Endothelial cell of umbilical vein (primary cell): ENCODE data around the gene EPS15. TPM values are rescaled to one million over a fixed set of nuclear protein-coding genes. Genes with fewer than 3 reads are reported as not detected.

Experiments
- BruUV-seq: library from RNA; stranded (reverse); fragments of 400-500 nt; replicated peaks from 2 replicates; lab custom pipeline; 2021; lab: Mats Ljungman, UMichigan
- CTCF ChIA-PET: fragments of 300-600, 350-600 bp; sonication (Branson Sonifier 250); formaldehyde crosslinking; loops from one replicate; lab custom pipeline; 2021; ENCODE audit warnings: antibody characterized with exemption, inconsistent platforms; lab: Charles Lee
- POLR2A ChIA-PET: fragments of 300-600, 350-600 bp; sonication (Branson Sonifier 250); formaldehyde crosslinking; loops from one replicate; lab custom pipeline; 2021; ENCODE audit warnings: antibody characterized with exemption, inconsistent platforms; lab: Charles Lee
- DNase-seq: peaks from one replicate; pipeline ENCODE4 v3.0.0-alpha.2; 2011; ENCODE audit warnings: low read depth, low spot score
- FAIRE-seq: peaks from 2 replicates; lab custom pipeline; 2011; peaks lifted over from hg19 to GRCh38; lab: Jason Lieb, UNC
- H2AFZ ChIP-seq: 2 replicates; pipeline ENCODE4 v1.6.0; 2012; ENCODE audit warnings: low read depth, low read length, control low read depth, inconsistent platforms
- H3K27ac ChIP-seq: 2 replicates; pipeline ENCODE4 v1.5.1; 2011; ENCODE audit warnings: low read depth, mild to moderate bottlenecking, control low read depth, low read length, moderate library complexity; ENCODE audit not compliant: insufficient read depth
- H3K27me3 ChIP-seq, 2 experiments: 2 replicates each; pipeline versions ENCODE4 v1.6.0 to v1.6.1; 2011; ENCODE audit warnings: low read length in 2 of 2, mixed read lengths in 1 of 2; ENCODE audit not compliant: control insufficient read depth in 2 of 2, insufficient read depth in 2 of 2
- H3K36me3 ChIP-seq, 2 experiments: 2 replicates in 1 of 2; 3 replicates in 1 of 2; pipeline ENCODE4 v1.5.1; 2011; ENCODE audit warnings: low read length in 2 of 2, mild to moderate bottlenecking in 1 of 2, moderate library complexity in 1 of 2; ENCODE audit not compliant: control insufficient read depth in 2 of 2, insufficient read depth in 2 of 2; ENCODE audit errors: extremely low read depth in 1 of 2
- H3K4me1 ChIP-seq: 3 replicates; pipeline ENCODE4 v1.5.1; 2011; ENCODE audit warnings: mild to moderate bottlenecking, low read length; ENCODE audit not compliant: control insufficient read depth, insufficient read depth; ENCODE audit errors: extremely low read depth
- H3K4me2 ChIP-seq: 2 replicates; pipeline ENCODE4 v1.6.1; 2011; ENCODE audit warnings: low read length, control low read depth, mixed read lengths; ENCODE audit not compliant: insufficient read depth
- H3K4me3 ChIP-seq, 3 experiments: fragments of 200-600 bp in 1 of 3; sonication (generic), shearing (Covaris generic) in 1 of 3; replicated peaks in 1 of 3; 2 replicates each; pipeline ENCODE4 v1.5.1; 2011 to 2016; ENCODE audit warnings: control low read depth in 3 of 3, low read length in 3 of 3, mild to moderate bottlenecking in 2 of 3, inconsistent platforms in 1 of 3, low read depth in 1 of 3, moderate library complexity in 1 of 3; ENCODE audit not compliant: insufficient read depth in 1 of 3
- H3K79me2 ChIP-seq: 2 replicates; pipeline ENCODE4 v1.6.0; 2012; ENCODE audit warnings: low read length, inconsistent platforms; ENCODE audit not compliant: control insufficient read depth, insufficient read depth
- H3K9ac ChIP-seq: replicated peaks from 2 replicates; pipeline ENCODE3; 2011; ENCODE audit warnings: low read length, control low read depth; ENCODE audit not compliant: insufficient read depth; ENCODE audit errors: extremely low read depth
- H3K9me1 ChIP-seq: replicated peaks from 3 replicates; pipeline ENCODE4 v1.6.0; 2011; ENCODE audit warnings: mild to moderate bottlenecking, low read length; ENCODE audit not compliant: control insufficient read depth, insufficient read depth; ENCODE audit errors: extremely low read depth
- H3K9me3 ChIP-seq: replicated peaks from 2 replicates; pipeline ENCODE4 v1.5.1; 2012; ENCODE audit warnings: low read length, inconsistent platforms; ENCODE audit not compliant: control insufficient read depth, insufficient read depth
- H4K20me1 ChIP-seq: replicated peaks from 2 replicates; pipeline ENCODE3; 2011; ENCODE audit warnings: mild to moderate bottlenecking, low read length; ENCODE audit not compliant: control insufficient read depth, insufficient read depth; ENCODE audit errors: extremely low read depth
- EZH2 ChIP-seq: IDR thresholded peaks from 2 replicates; pipeline ENCODE4 v1.6.1; 2012; ENCODE audit warnings: borderline replicate concordance, low read depth, mild to moderate bottlenecking, moderate library complexity, low read length, inconsistent platforms; ENCODE audit not compliant: severe bottlenecking
- FOS ChIP-seq: IDR thresholded peaks from 2 replicates; pipeline ENCODE4 v1.6.1; 2011; ENCODE audit warnings: mild to moderate bottlenecking, low read length, moderate library complexity, borderline replicate concordance; ENCODE audit not compliant: insufficient read depth
- GATA2 ChIP-seq: IDR thresholded peaks from 2 replicates; pipeline ENCODE4 v1.7.0; 2011; ENCODE audit warnings: low read depth, mild to moderate bottlenecking, moderate library complexity, mixed read lengths, low read length; ENCODE audit not compliant: insufficient read length, insufficient read depth
- JUN ChIP-seq: IDR thresholded peaks from 2 replicates; pipeline ENCODE4 v1.6.1; 2011; ENCODE audit warnings: borderline replicate concordance, low read depth; ENCODE audit not compliant: insufficient read length, insufficient read depth
- MYC ChIP-seq: IDR thresholded peaks from one replicate; pipeline ENCODE4 v1.6.1; 2011; ENCODE audit warnings: mild to moderate bottlenecking, low read depth, low read length
- POLR2A ChIP-seq: IDR thresholded peaks from 2 replicates; pipeline ENCODE4 v1.6.1; 2012; ENCODE audit warnings: low read depth, mild to moderate bottlenecking, control low read depth, low read length
- POLR2AphosphoS5 ChIP-seq: IDR thresholded peaks from 2 replicates; pipeline ENCODE4 v1.6.1; 2012; ENCODE audit warnings: low read depth, mild to moderate bottlenecking, control low read depth, low read length, moderate library complexity; ENCODE audit not compliant: insufficient read depth
- dilution Hi-C: fragments of 300-500 bp; cut with MboI; formaldehyde crosslinking; loops from one replicate; pipeline ENCODE4 v1.15.0; 2019; ENCODE audit warnings: low sequenced_read_pairs; ENCODE audit not compliant: extremely low pct_ligation_motif_present
- intact Hi-C: fragments of 100-400 bp; cut with micrococcal nuclease; formaldehyde crosslinking; loops from one replicate; pipeline ENCODE4 v1.10.0; 2022
- polyA plus RNA-seq, 4 experiments: library from polyadenylated mRNA; depleted of rRNA in 3 of 4; stranded (reverse) in 3 of 4; unstranded in 1 of 4; fragments of >200 nt; gene quantifications; 2 replicates each; pipeline versions ENCODE4 v1.2.1 to v1.2.3, GENCODE V29; 2011 to 2012; ENCODE audit warnings: missing spikeins in 1 of 4
- total RNA-seq: library from RNA; stranded (reverse); gene quantifications from 2 replicates; pipeline ENCODE4 v1.2.3, GENCODE V29; 2021
- TF ChIP-seq, protein P1 (sequence below), 2 donors: IDR thresholded peaks; 1 replicate in 1 of 2; 2 replicates in 1 of 2; pipeline ENCODE4 v1.5.1; 2011; ENCODE audit warnings: low read length in 2 of 2, mild to moderate bottlenecking in 2 of 2, moderate library complexity in 2 of 2, control low read depth in 1 of 2, inconsistent platforms in 1 of 2, low read depth in 1 of 2; ENCODE audit not compliant: insufficient read depth in 1 of 2; ENCODE audit errors: extremely low read depth in 1 of 2
- TF ChIP-seq, protein P2 (sequence below): IDR thresholded peaks from 2 replicates; pipeline ENCODE4 v1.6.1; 2011; ENCODE audit not compliant: insufficient read depth, insufficient read length

Gene EPS15
- total and polyA plus RNA-seq, 2 donors (not counting 3 experiments of a cell fraction or from before 2014, with no cell fraction given), result 15.4 to 44.8 TPM

DNA sequence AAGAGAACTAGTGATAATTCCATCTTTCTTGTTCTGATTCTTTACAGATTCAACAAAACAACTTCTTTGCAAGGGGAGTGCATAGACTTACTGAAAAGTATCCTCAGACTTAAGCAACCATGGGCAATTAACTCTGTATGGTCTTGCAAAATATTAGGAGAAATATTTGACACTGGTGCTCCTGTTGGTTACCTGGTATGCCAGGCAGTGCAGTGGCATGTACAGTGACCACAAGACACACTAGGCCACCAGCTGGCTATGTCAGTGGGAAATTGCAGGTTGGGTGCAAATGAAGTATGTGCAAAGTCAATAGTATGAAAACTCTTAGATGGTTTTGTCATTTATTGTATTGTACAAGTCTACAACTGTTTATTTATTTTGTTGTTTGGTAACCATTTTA is 34.5 kb downstream of the EPS15 start:
- Histone ChIP-seq H3K4me1 (peaks cover 4% of the 10 kb centered on the region), H3K9me1 (no peaks in the 10 kb centered on the region), H3K9ac (no peak overlapping the region), H3K36me3 (no peaks in the 10 kb centered on the region), H3K27ac (no peak overlapping the region), H3K9me3 (no peaks in the 10 kb centered on the region), H3K79me2 (peaks cover 43% of the 10 kb centered on the region), H4K20me1 (peaks cover 2% of the 10 kb centered on the region), H2AFZ (no peak overlapping the region), H3K4me2 (no peak overlapping the region), H3K4me3 (no peak overlapping the region), H3K27me3 (no peaks in the 10 kb centered on the region)
- intact Hi-C loops (no loop called here), dilution Hi-C loops (no loop called here)
- POLR2A ChIA-PET, result no interaction called here
- no peak for FAIRE-seq
- CTCF ChIA-PET, result interaction anchor here (0.9 to 1.1 kb wide), 4 partner anchors 8 to 62 kb away, joined by 3 read pairs; no protein-coding TSS in a partner anchor
- no peak for DNase-seq
- TF ChIP-seq GATA2 (no peak), EZH2 (no peak), MYC (no peak), POLR2AphosphoS5 (no peak), JUN (no peak), POLR2A (no peak), FOS (no peak)
- TF ChIP-seq, protein P1, sequence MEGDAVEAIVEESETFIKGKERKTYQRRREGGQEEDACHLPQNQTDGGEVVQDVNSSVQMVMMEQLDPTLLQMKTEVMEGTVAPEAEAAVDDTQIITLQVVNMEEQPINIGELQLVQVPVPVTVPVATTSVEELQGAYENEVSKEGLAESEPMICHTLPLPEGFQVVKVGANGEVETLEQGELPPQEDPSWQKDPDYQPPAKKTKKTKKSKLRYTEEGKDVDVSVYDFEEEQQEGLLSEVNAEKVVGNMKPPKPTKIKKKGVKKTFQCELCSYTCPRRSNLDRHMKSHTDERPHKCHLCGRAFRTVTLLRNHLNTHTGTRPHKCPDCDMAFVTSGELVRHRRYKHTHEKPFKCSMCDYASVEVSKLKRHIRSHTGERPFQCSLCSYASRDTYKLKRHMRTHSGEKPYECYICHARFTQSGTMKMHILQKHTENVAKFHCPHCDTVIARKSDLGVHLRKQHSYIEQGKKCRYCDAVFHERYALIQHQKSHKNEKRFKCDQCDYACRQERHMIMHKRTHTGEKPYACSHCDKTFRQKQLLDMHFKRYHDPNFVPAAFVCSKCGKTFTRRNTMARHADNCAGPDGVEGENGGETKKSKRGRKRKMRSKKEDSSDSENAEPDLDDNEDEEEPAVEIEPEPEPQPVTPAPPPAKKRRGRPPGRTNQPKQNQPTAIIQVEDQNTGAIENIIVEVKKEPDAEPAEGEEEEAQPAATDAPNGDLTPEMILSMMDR (IDR thresholded peaks at IDR 0.05; ENCODE audit: extremely low read depth in 1 of 2, insufficient read depth in 1 of 2, low read depth in 1 of 2, low read length in 2 of 2), result no peak
- TF ChIP-seq, protein P2, sequence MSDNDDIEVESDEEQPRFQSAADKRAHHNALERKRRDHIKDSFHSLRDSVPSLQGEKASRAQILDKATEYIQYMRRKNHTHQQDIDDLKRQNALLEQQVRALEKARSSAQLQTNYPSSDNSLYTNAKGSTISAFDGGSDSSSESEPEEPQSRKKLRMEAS, result no peak
- BruUV-seq, result no TSS peak
